IMR-90 (cell line): Measurements from ENCODE around the gene MOB2. TPM values are rescaled to one million over a fixed set of nuclear protein-coding genes. Genes with fewer than 3 reads are reported as not detected.

Source experiments
- ATAC-seq: fragments of 200-7000 bp; cut with Tn5 transposase; 2 replicates; pipeline ENCODE4 v1.9.1; 2020; ENCODE audit warnings: low read depth, mild to moderate bottlenecking, moderate library complexity
- BruUV-seq: library from RNA; stranded (reverse); fragments of 400-500 nt; replicated peaks from 2 replicates; lab custom pipeline; 2021; lab: Mats Ljungman, UMichigan
- CTCF ChIA-PET: fragments of 300-600 bp; formaldehyde crosslinking; extraction: SDS; loops from one replicate; lab custom pipeline; 2021; ENCODE audit warnings: antibody characterized with exemption; lab: Yijun Ruan, JAX
- POLR2A ChIA-PET: fragments of 300-600 bp; sonication (Branson Sonifier 250); formaldehyde crosslinking; loops from one replicate; lab custom pipeline; 2022; ENCODE audit warnings: antibody characterized with exemption; ENCODE audit not compliant: unreplicated experiment; lab: Charles Lee
- DNase-seq: peaks from one replicate; pipeline ENCODE4 v3.0.0; 2013
- H2AFZ ChIP-seq: replicated peaks from 2 replicates; pipeline ENCODE3; 2013; ENCODE audit warnings: low read length, mild to moderate bottlenecking; ENCODE audit not compliant: poor library complexity
- H2AK5ac ChIP-seq: 2 replicates; pipeline ENCODE4 v1.6.1; 2013; ENCODE audit warnings: low read depth, low read length, inconsistent platforms
- H2AK9ac ChIP-seq: replicated peaks from 2 replicates; pipeline ENCODE3; 2013; ENCODE audit warnings: mild to moderate bottlenecking, low read depth, low read length, moderate library complexity; ENCODE audit not compliant: poor library complexity
- H2BK120ac ChIP-seq: 2 replicates; pipeline ENCODE4 v1.6.1; 2013; ENCODE audit warnings: low read depth, low read length, inconsistent platforms
- H2BK15ac ChIP-seq: 3 replicates; pipeline ENCODE4 v1.6.1; 2013; ENCODE audit warnings: low read depth, low read length, inconsistent platforms
- H2BK20ac ChIP-seq: 2 replicates; pipeline ENCODE4 v1.6.1; 2013; ENCODE audit warnings: low read depth, mild to moderate bottlenecking, inconsistent platforms, low read length, moderate library complexity
- H2BK5ac ChIP-seq: 2 replicates; pipeline ENCODE4 v1.6.1; 2013; ENCODE audit warnings: mild to moderate bottlenecking, low read depth, low read length, inconsistent platforms; ENCODE audit not compliant: poor library complexity, severe bottlenecking
- H3K14ac ChIP-seq: replicated peaks from 2 replicates; pipeline ENCODE4 v1.6.1; 2013; ENCODE audit warnings: low read depth, low read length, inconsistent platforms
- H3K18ac ChIP-seq: 2 replicates; pipeline ENCODE4 v1.6.1; 2013; ENCODE audit warnings: low read depth, low read length, control low read depth
- H3K23ac ChIP-seq: 2 replicates; pipeline ENCODE4 v1.6.1; 2013; ENCODE audit warnings: low read depth, low read length, inconsistent platforms
- H3K27ac ChIP-seq: 2 replicates; pipeline ENCODE4 v1.5.1; 2013; ENCODE audit warnings: mild to moderate bottlenecking, control low read depth, low read length; ENCODE audit not compliant: insufficient read depth
- H3K27me3 ChIP-seq: 2 replicates; pipeline ENCODE4 v1.6.1; 2013; ENCODE audit warnings: low read length; ENCODE audit not compliant: control insufficient read depth, insufficient read depth
- H3K36me3 ChIP-seq: 2 replicates; pipeline ENCODE4 v1.6.1; 2013; ENCODE audit warnings: low read length, mixed read lengths; ENCODE audit not compliant: control insufficient read depth, insufficient read depth
- H3K4ac ChIP-seq: 2 replicates; pipeline ENCODE4 v1.6.1; 2013; ENCODE audit warnings: low read depth, low read length, inconsistent platforms
- H3K4me1 ChIP-seq: 2 replicates; pipeline ENCODE4 v1.6.1; 2013; ENCODE audit warnings: low read length, mixed read lengths; ENCODE audit not compliant: control insufficient read depth, insufficient read depth
- H3K4me2 ChIP-seq: 2 replicates; pipeline ENCODE4 v1.6.1; 2013; ENCODE audit warnings: low read depth, mild to moderate bottlenecking, control low read depth, low read length, moderate library complexity
- H3K4me3 ChIP-seq: 2 replicates; pipeline ENCODE4 v1.5.1; 2013; ENCODE audit warnings: low read depth, mild to moderate bottlenecking, control low read depth, low read length, moderate library complexity; ENCODE audit not compliant: insufficient read depth
- H3K56ac ChIP-seq: 2 replicates; pipeline ENCODE4 v1.6.1; 2013; ENCODE audit warnings: low read length, inconsistent platforms; ENCODE audit not compliant: insufficient read depth; ENCODE audit errors: extremely low read depth
- H3K79me1 ChIP-seq, 2 experiments: 2 replicates each; pipeline ENCODE4 v1.6.1; 2013; ENCODE audit warnings: low read length in 2 of 2, inconsistent platforms in 1 of 2, low read depth in 1 of 2
- H3K9ac ChIP-seq: 2 replicates; pipeline ENCODE4 v1.6.1; 2013; ENCODE audit warnings: low read depth, low read length, control low read depth
- H3K9me1 ChIP-seq: 2 replicates; pipeline ENCODE4 v1.6.1; 2013; ENCODE audit warnings: low read length, inconsistent platforms; ENCODE audit not compliant: insufficient read depth
- H3K9me3 ChIP-seq: 2 replicates; pipeline ENCODE4 v1.6.1; 2013; ENCODE audit warnings: low read length; ENCODE audit not compliant: control insufficient read depth, insufficient read depth
- H4K20me1 ChIP-seq: 2 replicates; pipeline ENCODE4 v1.6.1; 2013; ENCODE audit warnings: low read length, inconsistent platforms; ENCODE audit not compliant: insufficient read depth
- H4K5ac ChIP-seq: 2 replicates; pipeline ENCODE4 v1.6.1; 2013; ENCODE audit warnings: mild to moderate bottlenecking, low read depth, low read length, control low read depth
- H4K8ac ChIP-seq, 2 experiments: 2 replicates each; pipeline ENCODE4 v1.6.1; 2013; ENCODE audit warnings: low read depth in 2 of 2, low read length in 2 of 2, control low read depth in 1 of 2, inconsistent platforms in 1 of 2
- H4K91ac ChIP-seq: 2 replicates; pipeline ENCODE4 v1.6.1; 2013; ENCODE audit warnings: low read depth, low read length, inconsistent platforms; ENCODE audit not compliant: insufficient read depth
- BHLHE40 ChIP-seq: fragments of 150-350 bp; IDR thresholded peaks from 2 replicates; pipeline ENCODE4 v1.6.1; 2016; ENCODE audit warnings: mild to moderate bottlenecking, low read depth, low read length
- MAFK ChIP-seq: IDR thresholded peaks from 2 replicates; pipeline ENCODE4 v1.6.1; 2012; ENCODE audit warnings: low read depth, low read length, improper control_type of control experiment
- MAZ ChIP-seq: IDR thresholded peaks from 2 replicates; pipeline ENCODE4 v1.6.1; 2012; ENCODE audit warnings: low read depth, mild to moderate bottlenecking, low read length, improper control_type of control experiment, moderate library complexity, borderline replicate concordance
- MXI1 ChIP-seq: IDR thresholded peaks from 2 replicates; pipeline ENCODE4 v1.6.1; 2012; ENCODE audit warnings: low read depth, mild to moderate bottlenecking, low read length, moderate library complexity, borderline replicate concordance
- NFE2L2 ChIP-seq: fragments of 150-350 bp; IDR thresholded peaks from 2 replicates; pipeline ENCODE4 v1.6.1; 2016; ENCODE audit warnings: low read depth, mild to moderate bottlenecking, low read length
- POLR2A ChIP-seq: IDR thresholded peaks from 2 replicates; pipeline ENCODE4 v1.6.1; 2012; ENCODE audit warnings: mild to moderate bottlenecking, low read depth, low read length
- RAD21 ChIP-seq: IDR thresholded peaks from 2 replicates; pipeline ENCODE4 v1.6.1; 2012; ENCODE audit warnings: low read length, improper control_type of control experiment
- RFX5 ChIP-seq: IDR thresholded peaks from 2 replicates; pipeline ENCODE4 v1.8.0; 2012; ENCODE audit warnings: low read depth, mild to moderate bottlenecking, low read length, moderate library complexity
- SMC3 ChIP-seq: fragments of 150-350 bp; IDR thresholded peaks from 2 replicates; pipeline ENCODE4 v1.6.1; 2016; ENCODE audit warnings: low read depth, mild to moderate bottlenecking, antibody characterized with exemption, low read length, moderate library complexity
- WGBS, 2 experiments: methylation state at CpG; one replicate each; pipeline versions ENCODE4 v1.1.5 to v1.1.7; 2013; ENCODE audit warnings: missing lambda C conversion rate in 2 of 2; ENCODE audit not compliant: insufficient read length in 1 of 2; ENCODE audit errors: extremely low coverage in 2 of 2; 5-methylcytosine and 5-hydroxymethylcytosine counted together
- dilution Hi-C: fragments of 300-500 bp; cut with HindIII; formaldehyde crosslinking; loops from one replicate; pipeline ENCODE4 v1.14.3; 2018; ENCODE audit warnings: low sequenced_read_pairs; ENCODE audit not compliant: unreplicated experiment
- in situ Hi-C: fragments of 300-500 bp; cut with MboI; formaldehyde crosslinking; loops from 3 replicates; pipeline ENCODE4 v1.14.3; 2019; ENCODE audit warnings: low sequenced_read_pairs, inconsistent platforms, mixed read lengths
- intact Hi-C: fragments of 100-400 bp; cut with micrococcal nuclease; formaldehyde crosslinking; loops from 2 replicates; pipeline ENCODE4 v1.10.0; 2022
- polyA plus RNA-seq, 3 experiments: library from polyadenylated mRNA; depleted of rRNA; stranded (reverse); fragments of >200 nt; gene quantifications; 2 replicates each; pipeline ENCODE4 v1.2.3, GENCODE V29; 2012; ENCODE audit warnings: low replicate concordance in 1 of 3
- total RNA-seq: library from RNA; depleted of rRNA; stranded (reverse); fragments of >200 nt; gene quantifications from 2 replicates; pipeline ENCODE4 v1.2.3, GENCODE V29; 2012
- TF ChIP-seq, protein P1 (sequence below): fragments of 150-350 bp; IDR thresholded peaks from 2 replicates; pipeline ENCODE4 v1.6.1; 2016; ENCODE audit warnings: low read depth, mild to moderate bottlenecking, low read length, moderate library complexity, borderline replicate concordance
- TF ChIP-seq, protein P2 (sequence below): conservative IDR thresholded peaks from 2 replicates; pipeline ENCODE4 v1.5.1; 2012; ENCODE audit warnings: mild to moderate bottlenecking, low read depth, low read length, improper control_type of control experiment

Gene MOB2
- total and polyA plus RNA-seq, 2 of the 4 experiments (the other 2 are of a cell fraction), result 23.7 to 36.2 TPM

DNA sequence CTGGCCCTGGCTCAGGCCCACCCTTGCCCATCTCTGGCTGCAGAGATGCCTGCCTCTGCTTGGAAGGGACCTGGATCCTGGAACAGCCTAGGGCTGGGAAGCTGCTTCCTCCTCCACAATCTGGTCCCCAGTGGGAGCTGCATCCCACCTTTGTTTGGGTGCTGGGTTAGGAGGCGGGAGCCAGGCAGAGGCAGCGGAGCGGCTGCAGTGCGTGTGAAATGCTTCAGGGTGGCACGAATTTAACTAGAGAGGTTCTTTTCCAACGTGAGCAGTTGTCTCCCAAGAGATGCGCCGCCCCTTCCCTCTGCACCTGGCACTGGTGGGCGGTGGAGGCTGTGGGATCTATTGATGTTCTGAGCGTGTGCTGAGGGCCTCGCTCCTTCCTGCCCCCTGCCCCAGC lies 65.3 kb downstream of the MOB2 start:
- Histone ChIP-seq H3K9me3 (peaks cover 23% of the 10 kb centered on the region), H4K91ac (no peak overlapping the region), H3K9me1 (no peaks in the 10 kb centered on the region), H3K79me1 (no peaks in the 10 kb centered on the region), H3K4me3 (no peak overlapping the region), H2AFZ (no peak overlapping the region), H3K27ac (no peak overlapping the region), H3K4me2 (no peak overlapping the region), H3K27me3 (no peaks in the 10 kb centered on the region), H4K5ac (no peak overlapping the region), H3K14ac (no peak overlapping the region), H2BK20ac (no peak overlapping the region), H3K9ac (no peak overlapping the region), H3K4ac (no peak overlapping the region), H3K18ac (no peak overlapping the region), H2BK120ac (no peak overlapping the region), H2AK5ac (no peak overlapping the region), H4K20me1 (no peaks in the 10 kb centered on the region), H2AK9ac (no peak overlapping the region), H4K8ac (no peak overlapping the region), H2BK5ac (no peak overlapping the region), H3K56ac (no peak overlapping the region), H3K4me1 (no peaks in the 10 kb centered on the region), H3K23ac (no peak overlapping the region), H2BK15ac (no peak overlapping the region), H3K36me3 (no peaks in the 10 kb centered on the region)
- 79% methylated on average over 5 of the region's 11 CpGs; no CpG with 5 or more reads in 1 of the 2 experiments for WGBS, 2 experiments
- in situ Hi-C loops (no loop called here), intact Hi-C loops (no loop called here), dilution Hi-C loops (no loop called here)
- BruUV-seq, result no TSS peak
- TF ChIP-seq, protein P1, sequence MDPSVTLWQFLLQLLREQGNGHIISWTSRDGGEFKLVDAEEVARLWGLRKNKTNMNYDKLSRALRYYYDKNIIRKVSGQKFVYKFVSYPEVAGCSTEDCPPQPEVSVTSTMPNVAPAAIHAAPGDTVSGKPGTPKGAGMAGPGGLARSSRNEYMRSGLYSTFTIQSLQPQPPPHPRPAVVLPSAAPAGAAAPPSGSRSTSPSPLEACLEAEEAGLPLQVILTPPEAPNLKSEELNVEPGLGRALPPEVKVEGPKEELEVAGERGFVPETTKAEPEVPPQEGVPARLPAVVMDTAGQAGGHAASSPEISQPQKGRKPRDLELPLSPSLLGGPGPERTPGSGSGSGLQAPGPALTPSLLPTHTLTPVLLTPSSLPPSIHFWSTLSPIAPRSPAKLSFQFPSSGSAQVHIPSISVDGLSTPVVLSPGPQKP, result no peak
- TF ChIP-seq MAFK, result no peak
- no peak for TF ChIP-seq NFE2L2
- no peak for TF ChIP-seq BHLHE40
- TF ChIP-seq RFX5, result no peak
- TF ChIP-seq, protein P2, sequence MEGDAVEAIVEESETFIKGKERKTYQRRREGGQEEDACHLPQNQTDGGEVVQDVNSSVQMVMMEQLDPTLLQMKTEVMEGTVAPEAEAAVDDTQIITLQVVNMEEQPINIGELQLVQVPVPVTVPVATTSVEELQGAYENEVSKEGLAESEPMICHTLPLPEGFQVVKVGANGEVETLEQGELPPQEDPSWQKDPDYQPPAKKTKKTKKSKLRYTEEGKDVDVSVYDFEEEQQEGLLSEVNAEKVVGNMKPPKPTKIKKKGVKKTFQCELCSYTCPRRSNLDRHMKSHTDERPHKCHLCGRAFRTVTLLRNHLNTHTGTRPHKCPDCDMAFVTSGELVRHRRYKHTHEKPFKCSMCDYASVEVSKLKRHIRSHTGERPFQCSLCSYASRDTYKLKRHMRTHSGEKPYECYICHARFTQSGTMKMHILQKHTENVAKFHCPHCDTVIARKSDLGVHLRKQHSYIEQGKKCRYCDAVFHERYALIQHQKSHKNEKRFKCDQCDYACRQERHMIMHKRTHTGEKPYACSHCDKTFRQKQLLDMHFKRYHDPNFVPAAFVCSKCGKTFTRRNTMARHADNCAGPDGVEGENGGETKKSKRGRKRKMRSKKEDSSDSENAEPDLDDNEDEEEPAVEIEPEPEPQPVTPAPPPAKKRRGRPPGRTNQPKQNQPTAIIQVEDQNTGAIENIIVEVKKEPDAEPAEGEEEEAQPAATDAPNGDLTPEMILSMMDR, result no peak
- no peak for TF ChIP-seq MXI1
- TF ChIP-seq RAD21, result no peak
- no peak for TF ChIP-seq MAZ
- TF ChIP-seq SMC3, result no peak
- no peak for TF ChIP-seq POLR2A
- POLR2A ChIA-PET, result no interaction called here
- ATAC-seq (no peak), DNase-seq (no peak)
- CTCF ChIA-PET, result no interaction called here
